GM13977 (cell line): ENCODE measurements around the gene BMI1.

Experiments
- DNase-seq: peaks from one replicate; pipeline ENCODE4 v3.0.0; 2012; ENCODE audit warnings: low spot score
- CTCF ChIP-seq: IDR thresholded peaks from 2 replicates; pipeline ENCODE4 v1.5.1; 2012; ENCODE audit warnings: mild to moderate bottlenecking, control low read depth; ENCODE audit not compliant: insufficient read depth; ENCODE audit errors: extremely low read depth, missing control alignments
- in situ Hi-C: fragments of 300-500 bp; cut with MboI; formaldehyde crosslinking; loops from one replicate; pipeline ENCODE4 v1.12.0; 2022; ENCODE audit warnings: low sequenced_read_pairs, low pct_unique_long_range_greater_than_20kb, mixed read lengths, inconsistent platforms; ENCODE audit not compliant: unreplicated experiment

Gene BMI1

GRCh38 chr10:22369434-22370072, 48.7 kb downstream of the BMI1 start:
- no peak for TF ChIP-seq CTCF
- in situ Hi-C loops, result no loop called here
- DNase-seq, result no peak

GRCh38 chr10:22370320-22370719, 49.4 kb downstream of the BMI1 start:
- in situ Hi-C loops, result no loop called here
- no peak for DNase-seq
- no peak for TF ChIP-seq CTCF

GRCh38 chr10:22372298-22372697, 51.4 kb downstream of the BMI1 start:
- no peak for TF ChIP-seq CTCF
- in situ Hi-C loops, result no loop called here
- DNase-seq, result no peak

GRCh38 chr10:22372917-22373316, 52.0 kb downstream of the BMI1 start:
- in situ Hi-C loops, result no loop called here
- no peak for DNase-seq
- no peak for TF ChIP-seq CTCF

GRCh38 chr10:22374489-22375126, 53.7 kb downstream of the BMI1 start:
- DNase-seq, result no peak
- in situ Hi-C loops, result no loop called here
- TF ChIP-seq CTCF, result no peak

GRCh38 chr10:22379059-22379458, 58.2 kb downstream of the BMI1 start:
- no peak for TF ChIP-seq CTCF
- in situ Hi-C loops, result no loop called here
- peak; percentile 13 for DNase-seq
